Measurements from ENCODE around the gene VCAN.

DNA sequence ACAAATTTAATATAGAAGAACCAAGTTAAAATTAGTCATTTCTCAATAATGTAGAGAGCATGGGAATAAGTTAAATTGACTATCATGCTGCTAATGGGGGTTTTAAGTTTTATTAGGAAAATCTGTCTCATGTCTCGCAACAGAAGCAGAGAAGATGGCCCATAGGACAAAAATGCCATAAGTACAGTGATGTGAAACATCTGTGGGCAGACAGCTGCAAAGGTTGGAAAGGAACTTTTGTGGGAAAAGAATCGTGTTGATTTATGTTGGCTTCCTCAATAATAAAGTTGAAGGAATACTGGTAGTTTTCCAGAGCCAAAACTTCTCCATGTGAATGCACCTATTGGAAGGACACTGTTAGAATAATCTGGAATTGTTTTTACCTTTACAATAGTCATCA is 44.8 kb downstream of the VCAN start:
- TF ChIP-seq EP300 (IDR thresholded peaks at IDR 0.05) (no peak), TP53 (CRISPR knock-in tag; IDR thresholded peaks at IDR 0.05) (no peak), EHF (CRISPR knock-in tag; IDR thresholded peaks at IDR 0.05) (no peak), POLR2A (IDR thresholded peaks at IDR 0.05; ENCODE audit: low read length) (no peak), RCOR1 (IDR thresholded peaks at IDR 0.05; ENCODE audit: low read depth, low read length) (no peak), CEBPB (IDR thresholded peaks at IDR 0.05) (no peak)
- TF ChIP-seq, protein P1, sequence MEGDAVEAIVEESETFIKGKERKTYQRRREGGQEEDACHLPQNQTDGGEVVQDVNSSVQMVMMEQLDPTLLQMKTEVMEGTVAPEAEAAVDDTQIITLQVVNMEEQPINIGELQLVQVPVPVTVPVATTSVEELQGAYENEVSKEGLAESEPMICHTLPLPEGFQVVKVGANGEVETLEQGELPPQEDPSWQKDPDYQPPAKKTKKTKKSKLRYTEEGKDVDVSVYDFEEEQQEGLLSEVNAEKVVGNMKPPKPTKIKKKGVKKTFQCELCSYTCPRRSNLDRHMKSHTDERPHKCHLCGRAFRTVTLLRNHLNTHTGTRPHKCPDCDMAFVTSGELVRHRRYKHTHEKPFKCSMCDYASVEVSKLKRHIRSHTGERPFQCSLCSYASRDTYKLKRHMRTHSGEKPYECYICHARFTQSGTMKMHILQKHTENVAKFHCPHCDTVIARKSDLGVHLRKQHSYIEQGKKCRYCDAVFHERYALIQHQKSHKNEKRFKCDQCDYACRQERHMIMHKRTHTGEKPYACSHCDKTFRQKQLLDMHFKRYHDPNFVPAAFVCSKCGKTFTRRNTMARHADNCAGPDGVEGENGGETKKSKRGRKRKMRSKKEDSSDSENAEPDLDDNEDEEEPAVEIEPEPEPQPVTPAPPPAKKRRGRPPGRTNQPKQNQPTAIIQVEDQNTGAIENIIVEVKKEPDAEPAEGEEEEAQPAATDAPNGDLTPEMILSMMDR (IDR thresholded peaks at IDR 0.05): no peak
